Astrocyte (in vitro differentiated cells and primary cell): Measurements from ENCODE around the gene DAZAP1. TPM values are rescaled to one million over a fixed set of nuclear protein-coding genes. Genes with fewer than 3 reads are reported as not detected.

Source experiments
- DNase-seq: peaks from one replicate; pipeline ENCODE4 v3.0.0-alpha.2; 2010; ENCODE audit warnings: low read depth
- FAIRE-seq: peaks from 2 replicates; lab custom pipeline; 2011; peaks lifted over from hg19 to GRCh38; lab: Jason Lieb, UNC
- H2AFZ ChIP-seq: 2 replicates; pipeline ENCODE4 v1.6.0; 2012; ENCODE audit warnings: low read depth, low read length, inconsistent platforms
- H3K27ac ChIP-seq: 2 replicates; pipeline ENCODE4 v1.5.1; 2011; ENCODE audit warnings: low read depth, low read length, inconsistent platforms
- H3K27me3 ChIP-seq: 2 replicates; pipeline ENCODE4 v1.6.0; 2011; ENCODE audit warnings: low read length, inconsistent platforms; ENCODE audit not compliant: insufficient read depth
- H3K36me3 ChIP-seq: 2 replicates; pipeline ENCODE4 v1.5.1; 2011; ENCODE audit warnings: low read length, inconsistent platforms; ENCODE audit not compliant: insufficient read depth
- H3K4me1 ChIP-seq: 2 replicates; pipeline ENCODE4 v1.5.1; 2011; ENCODE audit warnings: low read length, inconsistent platforms; ENCODE audit not compliant: insufficient read depth
- H3K4me2 ChIP-seq: 2 replicates; pipeline ENCODE4 v1.6.0; 2012; ENCODE audit warnings: low read length, inconsistent platforms
- H3K4me3 ChIP-seq: 2 replicates; pipeline ENCODE4 v1.5.1; 2011; ENCODE audit warnings: low read depth, mild to moderate bottlenecking, low read length, inconsistent platforms; ENCODE audit not compliant: insufficient read depth
- H3K79me2 ChIP-seq: 2 replicates; pipeline ENCODE4 v1.6.0; 2012; ENCODE audit warnings: mild to moderate bottlenecking, low read length, inconsistent platforms; ENCODE audit not compliant: insufficient read depth
- H3K9ac ChIP-seq: 2 replicates; pipeline ENCODE4 v1.6.0; 2012; ENCODE audit warnings: mild to moderate bottlenecking, low read length, inconsistent platforms
- H3K9me3 ChIP-seq: 2 replicates; pipeline ENCODE4 v1.5.1; 2012; ENCODE audit warnings: low read depth, mild to moderate bottlenecking, low read length, inconsistent platforms; ENCODE audit not compliant: insufficient read depth
- H4K20me1 ChIP-seq: 2 replicates; pipeline ENCODE4 v1.6.0; 2012; ENCODE audit warnings: low read length, inconsistent platforms; ENCODE audit not compliant: insufficient read depth
- H3K27ac Mint-ChIP-seq: one replicate; pipeline ENCODE4 v1.8.0; 2021; ENCODE audit warnings: mild to moderate bottlenecking, mixed read lengths; ENCODE audit not compliant: unreplicated experiment
- H3K27me3 Mint-ChIP-seq: one replicate; pipeline ENCODE4 v1.8.0; 2021; ENCODE audit warnings: low read depth, mixed read lengths; ENCODE audit not compliant: unreplicated experiment
- H3K36me3 Mint-ChIP-seq: one replicate; pipeline ENCODE4 v1.8.0; 2021; ENCODE audit warnings: low read depth, mixed read lengths; ENCODE audit not compliant: unreplicated experiment
- H3K4me1 Mint-ChIP-seq: one replicate; pipeline ENCODE4 v1.8.0; 2021; ENCODE audit warnings: low read depth, mixed read lengths; ENCODE audit not compliant: unreplicated experiment
- H3K4me3 Mint-ChIP-seq: one replicate; pipeline ENCODE4 v1.8.0; 2021; ENCODE audit warnings: mild to moderate bottlenecking, moderate library complexity, mixed read lengths; ENCODE audit not compliant: unreplicated experiment
- H3K9me3 Mint-ChIP-seq: one replicate; pipeline ENCODE4 v1.8.0; 2021; ENCODE audit warnings: mild to moderate bottlenecking, mixed read lengths; ENCODE audit not compliant: unreplicated experiment
- CTCF ChIP-seq: IDR thresholded peaks from 2 replicates; pipeline ENCODE4 v1.5.1; 2011; ENCODE audit warnings: low read depth, mild to moderate bottlenecking, inconsistent platforms, low read length, moderate library complexity; ENCODE audit not compliant: insufficient read depth
- EZH2 ChIP-seq: IDR thresholded peaks from 2 replicates; pipeline ENCODE4 v1.6.1; 2012; ENCODE audit warnings: mild to moderate bottlenecking, low read length, inconsistent platforms; ENCODE audit not compliant: insufficient read depth
- total RNA-seq: library from RNA; stranded (reverse); gene quantifications from 2 replicates; pipeline ENCODE4 v1.2.1, GENCODE V29; 2021

The DAZAP1 gene
- total RNA-seq, 1 donor from 2014 or later: 108 TPM

GRCh38 chr19:1481893-1482360 is 74.5 kb downstream of the DAZAP1 start:
- H3K9me3 Mint-ChIP-seq: no peaks in the 10 kb centered on the region
- peaks cover 20% of the 10 kb centered on the region for H3K79me2 ChIP-seq
- no peak overlapping the region for H3K4me3 Mint-ChIP-seq
- no peak overlapping the region for H3K4me3 ChIP-seq
- H3K4me2 ChIP-seq: no peak overlapping the region
- no peaks in the 10 kb centered on the region for H3K4me1 ChIP-seq
- no peaks in the 10 kb centered on the region for H3K27me3 Mint-ChIP-seq
- H3K36me3 Mint-ChIP-seq: no peaks in the 10 kb centered on the region
- H2AFZ ChIP-seq: no peak overlapping the region
- peaks cover 6% of the 10 kb centered on the region for H4K20me1 ChIP-seq
- DNase-seq: no peak
- no peak overlapping the region for H3K9ac ChIP-seq
- peaks cover 4% of the 10 kb centered on the region for H3K4me1 Mint-ChIP-seq
- no peak for TF ChIP-seq CTCF
- TF ChIP-seq EZH2: no peak
- H3K36me3 ChIP-seq: no peaks in the 10 kb centered on the region
- H3K27ac Mint-ChIP-seq: no peak overlapping the region
- no peaks in the 10 kb centered on the region for H3K9me3 ChIP-seq
- H3K27ac ChIP-seq: no peak overlapping the region
- FAIRE-seq: no peak
- no peaks in the 10 kb centered on the region for H3K27me3 ChIP-seq

- TF ChIP-seq CTCF (no peak), EZH2 (no peak)
Measured at GRCh38 chr19:1482361-1483130, 75.2 kb downstream of the DAZAP1 start.

More at GRCh38 chr19:1482361-1483130, 75.2 kb downstream of the DAZAP1 start:
- Mint-ChIP-seq H3K27me3 (no peaks in the 10 kb centered on the region), H3K9me3 (no peaks in the 10 kb centered on the region), H3K36me3 (no peaks in the 10 kb centered on the region), H3K4me1 (no peaks in the 10 kb centered on the region), H3K27ac (no peak overlapping the region), H3K4me3 (no peak overlapping the region)
- Histone ChIP-seq H3K4me3 (no peak overlapping the region), H3K4me1 (no peaks in the 10 kb centered on the region), H3K27me3 (no peaks in the 10 kb centered on the region), H3K36me3 (no peaks in the 10 kb centered on the region), H3K9me3 (no peaks in the 10 kb centered on the region), H3K27ac (no peak overlapping the region), H3K79me2 (peaks cover 15% of the 10 kb centered on the region), H3K9ac (no peak overlapping the region), H3K4me2 (no peak overlapping the region), H4K20me1 (peaks cover under 1% of the 10 kb centered on the region), H2AFZ (no peak overlapping the region)
- DNase-seq (no peak), FAIRE-seq (no peak)
